ENCODE measurements around the gene ACTN1. TPM values are rescaled to one million over a fixed set of nuclear protein-coding genes. Genes with fewer than 3 reads are reported as not detected.

ACTN1 gene
- total RNA-seq, 4 donors from 2014 or later = 958 to 2,110 (median 1,439) TPM

GRCh38 chr14:68970038-68970612, 9.0 kb downstream of the ACTN1 start:
- intact Hi-C loops (cut with DNase I) = loop anchor here (10.0 kb wide), 1 partner anchor 55 kb away; no protein-coding TSS in a partner anchor
- peak overlapping the region; percentile 0 to 22 (median 0) for H3K4me3 ChIP-seq
- DNase-seq (ENCODE audit: extremely low spot score) = no peak

GRCh38 chr14:68969278-68970033, 9.6 kb downstream of the ACTN1 start:
- Histone ChIP-seq H3K9me3 (no peaks in the 10 kb centered on the region), H3K4me1 (peaks cover 81 to 100% (median 100%) of the 10 kb centered on the region in 4 donors), H3K27ac (replicated peaks in 1 of 4) (peak overlapping the region; percentile 97 to 100 (median 98)), H3K27me3 (no peaks in the 10 kb centered on the region), H3K4me3 (peak overlapping the region; percentile 0 to 22 (median 8)), H3K36me3 (peaks cover 0 to 33% (median 21%) of the 10 kb centered on the region in 4 donors)
- WGBS = 29% methylated on average over 11 of the region's 12 CpGs
- intact Hi-C loops (cut with DNase I) = loop anchor here (10.0 kb wide), 1 partner anchor 55 kb away; no protein-coding TSS in a partner anchor
- TF ChIP-seq POLR2AphosphoS5 (IDR thresholded peaks at IDR 0.05) (peak in 1 of 2 donors; percentile 39), EP300 (IDR thresholded peaks at IDR 0.05) (peak; percentile 25), POLR2A (IDR thresholded peaks at IDR 0.05; ENCODE audit: low read depth) (no peak), CTCF (IDR thresholded peaks at IDR 0.05) (no peak)
- no peak for DNase-seq (ENCODE audit: extremely low spot score)

More at GRCh38 chr14:68970038-68970612, 9.0 kb downstream of the ACTN1 start:
- Histone ChIP-seq H3K4me1 (peaks cover 82 to 100% (median 100%) of the 10 kb centered on the region in 4 donors), H3K27me3 (no peaks in the 10 kb centered on the region), H3K27ac (replicated peaks in 1 of 4) (peak overlapping the region; percentile 97 to 100 (median 98)), H3K9me3 (no peaks in the 10 kb centered on the region), H3K36me3 (peaks cover 0 to 39% (median 27%) of the 10 kb centered on the region in 4 donors)
- TF ChIP-seq CTCF (IDR thresholded peaks at IDR 0.05) (no peak), POLR2AphosphoS5 (IDR thresholded peaks at IDR 0.05) (peak in 1 of 2 donors; percentile 7)
- WGBS = 27% methylated on average over 8 of the region's 8 CpGs

GRCh38 chr14:68968721-68969120, 10.4 kb downstream of the ACTN1 start:
- Histone ChIP-seq H3K36me3 (peaks cover 0 to 26% (median 16%) of the 10 kb centered on the region in 4 donors), H3K9me3 (no peaks in the 10 kb centered on the region), H3K27me3 (no peaks in the 10 kb centered on the region), H3K4me3 (peak overlapping the region; percentile 0 to 15 (median 8)), H3K27ac (replicated peaks in 1 of 4) (peak overlapping the region; percentile 97 to 100 (median 98)), H3K4me1 (peaks cover 81 to 100% (median 100%) of the 10 kb centered on the region in 4 donors)
- DNase-seq (ENCODE audit: extremely low spot score) = no peak
- TF ChIP-seq CTCF (IDR thresholded peaks at IDR 0.05) = no peak
- TF ChIP-seq POLR2AphosphoS5 (IDR thresholded peaks at IDR 0.05) = no peak
- no peak for TF ChIP-seq POLR2A (IDR thresholded peaks at IDR 0.05; ENCODE audit: low read depth)
- TF ChIP-seq EP300 (IDR thresholded peaks at IDR 0.05) = no peak
- WGBS = 43% methylated on average over 1 of the region's 4 CpGs
- intact Hi-C loops (cut with DNase I) = no loop called here

GRCh38 chr14:68968051-68968450, 11.1 kb downstream of the ACTN1 start:
- Histone ChIP-seq H3K36me3 (peaks cover 0 to 19% (median 10%) of the 10 kb centered on the region in 4 donors), H3K9me3 (no peaks in the 10 kb centered on the region), H3K4me3 (peak overlapping the region in 3 of 4 donors; percentile 2 to 15 (median 15)), H3K4me1 (peaks cover 86 to 100% (median 100%) of the 10 kb centered on the region in 4 donors), H3K27me3 (no peaks in the 10 kb centered on the region), H3K27ac (replicated peaks in 1 of 4) (peak overlapping the region; percentile 97 to 100 (median 98))
- intact Hi-C loops (cut with DNase I) = no loop called here
- TF ChIP-seq POLR2AphosphoS5 (IDR thresholded peaks at IDR 0.05) (peak in 1 of 2 donors; percentile 7), EP300 (IDR thresholded peaks at IDR 0.05) (no peak)
- 66% methylated on average over 8 of the region's 8 CpGs for WGBS
- no peak for DNase-seq (ENCODE audit: extremely low spot score)

GRCh38 chr14:68967459-68967940, 11.6 kb downstream of the ACTN1 start:
- Histone ChIP-seq H3K9me3 (no peaks in the 10 kb centered on the region), H3K36me3 (peaks cover 0 to 13% (median 5%) of the 10 kb centered on the region in 4 donors), H3K4me3 (peak overlapping the region in 2 of 4 donors; percentile 2 to 15), H3K27me3 (no peaks in the 10 kb centered on the region), H3K27ac (replicated peaks in 1 of 4) (peak overlapping the region; percentile 97 to 100 (median 98)), H3K4me1 (peaks cover 91 to 100% (median 100%) of the 10 kb centered on the region in 4 donors)
- intact Hi-C loops (cut with DNase I) = no loop called here
- WGBS = 70% methylated on average over 3 of the region's 3 CpGs
- TF ChIP-seq CTCF (IDR thresholded peaks at IDR 0.05) = no peak
- no peak for TF ChIP-seq POLR2AphosphoS5 (IDR thresholded peaks at IDR 0.05)
- no peak for TF ChIP-seq POLR2A (IDR thresholded peaks at IDR 0.05; ENCODE audit: low read depth)
- no peak for TF ChIP-seq EP300 (IDR thresholded peaks at IDR 0.05)
- no peak for DNase-seq (ENCODE audit: extremely low spot score)

Measured in esophagus muscularis mucosa (tissue), 4 donors.